Vagina (tissue), 2 donors: ENCODE data around the gene CENPF. TPM values are rescaled to one million over a fixed set of nuclear protein-coding genes. Genes with fewer than 3 reads are reported as not detected.

Source experiments
- DNase-seq, 2 donors: peaks; one replicate each; pipeline ENCODE4 v3.0.0-alpha.2; 2017; ENCODE audit errors: extremely low spot score in 2 of 2
- H3K27ac ChIP-seq: fragments of 200-600 bp; sonication (generic); one replicate; pipeline ENCODE4 v1.5.1; 2019
- H3K27me3 ChIP-seq: fragments of 200-600 bp; sonication (generic); one replicate; pipeline ENCODE4 v1.5.1; 2019
- H3K36me3 ChIP-seq, 2 donors: fragments of 200-600 bp; sonication (generic); one replicate each; pipeline ENCODE4 v1.5.1; 2017 to 2019
- H3K4me1 ChIP-seq: fragments of 200-600 bp; sonication (generic); one replicate; pipeline ENCODE4 v1.5.1; 2019
- H3K4me3 ChIP-seq, 2 donors: fragments of 200-600 bp; sonication (generic); 1 replicate in 1 of 2; 2 replicates in 1 of 2; pipeline ENCODE4 v1.5.1; 2016 to 2019
- H3K9me3 ChIP-seq: fragments of 200-600 bp; sonication (generic); one replicate; pipeline ENCODE4 v1.5.1; 2019
- POLR2A ChIP-seq, 2 donors: fragments of 450-650 bp; IDR thresholded peaks; one replicate each; pipeline ENCODE4 v1.6.1; 2017; ENCODE audit warnings: antibody characterized with exemption in 2 of 2, mild to moderate bottlenecking in 2 of 2, moderate library complexity in 2 of 2
- POLR2AphosphoS5 ChIP-seq, 2 donors: sonication (generic); formaldehyde crosslinking; IDR thresholded peaks; one replicate each; pipeline ENCODE4 v1.9.0; 2017; ENCODE audit warnings: antibody characterized with exemption in 2 of 2, mild to moderate bottlenecking in 2 of 2, low read depth in 1 of 2; ENCODE audit not compliant: insufficient read depth in 1 of 2
- intact Hi-C: fragments of 100-400 bp; cut with DNase I; formaldehyde crosslinking; loops from one replicate; pipeline ENCODE4 v1.15.1; 2023
- total RNA-seq: library from RNA; depleted of rRNA; stranded (reverse); fragments of >200 nt; gene quantifications from one replicate; pipeline ENCODE4 v1.2.3, GENCODE V29; 2016
- TF ChIP-seq, protein P1 (sequence below), 3 experiments: fragments of 450-650 bp in 2 of 3; fragments of 200-600 bp in 1 of 3; sonication (generic) in 1 of 3; IDR thresholded peaks; one replicate each; pipeline ENCODE4 v1.5.1; 2017 to 2019; ENCODE audit warnings: antibody characterized with exemption in 3 of 3, mild to moderate bottlenecking in 2 of 3, moderate library complexity in 2 of 3

CENPF gene
- total RNA-seq, 1 donor from 2014 or later, result 6.4 TPM

DNA sequence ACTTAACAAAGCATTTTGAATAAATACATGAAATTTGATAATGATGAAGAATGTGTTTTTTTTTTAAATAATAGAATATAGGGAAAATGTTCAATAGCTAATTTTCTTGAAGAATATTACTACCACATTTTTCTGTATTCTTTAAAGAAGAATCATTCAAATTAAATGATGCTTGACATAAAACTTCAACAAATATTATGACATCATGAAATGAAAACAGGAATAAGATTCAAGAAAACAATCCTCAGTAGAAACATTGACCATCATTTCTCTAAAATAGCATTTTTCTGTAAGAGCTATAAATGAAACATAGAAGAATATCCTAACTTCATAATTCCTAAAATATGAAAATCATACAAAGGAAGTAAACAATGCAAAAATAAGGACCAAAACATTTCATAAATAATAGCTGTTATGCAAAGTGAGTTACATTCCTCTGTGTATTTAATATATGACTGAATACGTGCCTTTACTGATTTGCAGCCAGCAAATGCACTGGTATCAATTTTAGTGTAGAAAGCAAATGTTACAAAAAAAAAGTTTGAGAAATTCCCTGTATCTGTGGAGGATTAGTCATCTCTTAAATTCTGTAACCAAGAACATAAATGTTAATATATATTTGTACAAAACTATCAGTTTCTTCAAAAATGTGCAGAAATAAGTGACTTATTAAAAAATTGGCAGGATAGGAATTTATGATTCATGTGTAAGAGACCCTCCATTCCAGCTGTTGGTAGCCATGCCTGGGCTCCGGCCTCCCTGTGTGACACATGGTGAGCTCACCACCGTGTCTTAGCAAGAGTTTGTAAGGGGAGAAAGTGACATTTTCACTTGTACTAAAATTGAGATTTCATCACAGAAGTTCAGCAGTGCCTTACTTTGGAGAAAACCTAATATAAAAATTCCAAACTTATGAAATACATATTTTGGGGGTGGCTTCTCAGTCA lies 36.6 kb upstream of the CENPF start:
- TF ChIP-seq, protein P1, sequence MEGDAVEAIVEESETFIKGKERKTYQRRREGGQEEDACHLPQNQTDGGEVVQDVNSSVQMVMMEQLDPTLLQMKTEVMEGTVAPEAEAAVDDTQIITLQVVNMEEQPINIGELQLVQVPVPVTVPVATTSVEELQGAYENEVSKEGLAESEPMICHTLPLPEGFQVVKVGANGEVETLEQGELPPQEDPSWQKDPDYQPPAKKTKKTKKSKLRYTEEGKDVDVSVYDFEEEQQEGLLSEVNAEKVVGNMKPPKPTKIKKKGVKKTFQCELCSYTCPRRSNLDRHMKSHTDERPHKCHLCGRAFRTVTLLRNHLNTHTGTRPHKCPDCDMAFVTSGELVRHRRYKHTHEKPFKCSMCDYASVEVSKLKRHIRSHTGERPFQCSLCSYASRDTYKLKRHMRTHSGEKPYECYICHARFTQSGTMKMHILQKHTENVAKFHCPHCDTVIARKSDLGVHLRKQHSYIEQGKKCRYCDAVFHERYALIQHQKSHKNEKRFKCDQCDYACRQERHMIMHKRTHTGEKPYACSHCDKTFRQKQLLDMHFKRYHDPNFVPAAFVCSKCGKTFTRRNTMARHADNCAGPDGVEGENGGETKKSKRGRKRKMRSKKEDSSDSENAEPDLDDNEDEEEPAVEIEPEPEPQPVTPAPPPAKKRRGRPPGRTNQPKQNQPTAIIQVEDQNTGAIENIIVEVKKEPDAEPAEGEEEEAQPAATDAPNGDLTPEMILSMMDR (IDR thresholded peaks at IDR 0.05), result no peak
- TF ChIP-seq POLR2A (IDR thresholded peaks at IDR 0.05) (no peak), POLR2AphosphoS5 (IDR thresholded peaks at IDR 0.05; ENCODE audit: insufficient read depth in 1 of 2, low read depth in 1 of 2) (no peak)
- intact Hi-C loops, result no loop called here
- Histone ChIP-seq H3K4me3 (no peak overlapping the region), H3K9me3 (no peaks in the 10 kb centered on the region), H3K36me3 (no peaks in the 10 kb centered on the region), H3K27me3 (no peaks in the 10 kb centered on the region), H3K4me1 (no peaks in the 10 kb centered on the region), H3K27ac (no peak overlapping the region)
- no peak for DNase-seq

DNA sequence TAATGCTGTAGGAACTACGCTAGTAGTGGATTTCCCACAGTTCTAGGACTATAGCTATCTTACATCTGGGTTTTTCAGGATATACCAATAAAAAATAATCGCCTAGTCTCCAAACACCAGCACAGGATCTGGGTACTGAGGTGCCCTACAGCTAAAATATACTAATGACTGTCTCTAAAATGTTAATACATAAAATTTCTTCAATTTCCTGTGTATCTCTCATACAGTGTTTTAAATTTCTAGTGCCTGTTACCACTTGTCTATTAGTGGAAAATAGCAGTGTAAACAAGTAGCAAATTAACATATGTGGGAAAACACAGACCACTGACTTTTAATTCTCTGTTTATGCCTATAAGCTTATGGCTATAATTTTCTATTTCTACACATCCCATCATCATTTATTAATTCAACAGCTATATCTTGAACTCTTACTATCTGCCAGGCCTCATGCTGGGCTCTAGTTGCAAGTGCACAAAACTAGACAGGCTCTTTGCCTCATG lies 35.5 kb upstream of the CENPF start:
- intact Hi-C loops, result no loop called here
- H3K27ac ChIP-seq, result no peak overlapping the region
- no peak for DNase-seq
- no peaks in the 10 kb centered on the region for H3K4me1 ChIP-seq
- H3K9me3 ChIP-seq, result no peaks in the 10 kb centered on the region
- TF ChIP-seq POLR2AphosphoS5 (IDR thresholded peaks at IDR 0.05; ENCODE audit: insufficient read depth in 1 of 2, low read depth in 1 of 2), result no peak
- TF ChIP-seq, protein P1 (IDR thresholded peaks at IDR 0.05), result no peak
- no peak for TF ChIP-seq POLR2A (IDR thresholded peaks at IDR 0.05)
- no peaks in the 10 kb centered on the region for H3K27me3 ChIP-seq
- no peaks in the 10 kb centered on the region for H3K36me3 ChIP-seq
- no peak overlapping the region for H3K4me3 ChIP-seq

GRCh38 chr1:214568328-214568727 lies 34.7 kb upstream of the CENPF start:
- no peaks in the 10 kb centered on the region for H3K36me3 ChIP-seq
- no peak overlapping the region for H3K4me3 ChIP-seq
- no peaks in the 10 kb centered on the region for H3K27me3 ChIP-seq
- intact Hi-C loops, result no loop called here
- no peaks in the 10 kb centered on the region for H3K9me3 ChIP-seq
- H3K4me1 ChIP-seq, result no peaks in the 10 kb centered on the region
- TF ChIP-seq POLR2AphosphoS5 (IDR thresholded peaks at IDR 0.05; ENCODE audit: insufficient read depth in 1 of 2, low read depth in 1 of 2) (no peak), POLR2A (IDR thresholded peaks at IDR 0.05) (no peak)
- TF ChIP-seq, protein P1 (IDR thresholded peaks at IDR 0.05), result no peak
- H3K27ac ChIP-seq, result no peak overlapping the region
- DNase-seq, result no peak

- H3K27me3 ChIP-seq, result no peaks in the 10 kb centered on the region
- TF ChIP-seq POLR2AphosphoS5 (IDR thresholded peaks at IDR 0.05; ENCODE audit: insufficient read depth in 1 of 2, low read depth in 1 of 2) (no peak), POLR2A (IDR thresholded peaks at IDR 0.05) (no peak)
- TF ChIP-seq, protein P1 (IDR thresholded peaks at IDR 0.05), result no peak
- no peaks in the 10 kb centered on the region for H3K36me3 ChIP-seq
- no peaks in the 10 kb centered on the region for H3K9me3 ChIP-seq
- H3K4me3 ChIP-seq, result no peak overlapping the region
- intact Hi-C loops, result no loop called here
- no peaks in the 10 kb centered on the region for H3K4me1 ChIP-seq
- no peak for DNase-seq
- H3K27ac ChIP-seq, result no peak overlapping the region
Observed at GRCh38 chr1:214569357-214570004, 33.5 kb upstream of the CENPF start.
